HT1080 (cell line): ENCODE data around the gene PRX. TPM values are rescaled to one million over a fixed set of nuclear protein-coding genes. Genes with fewer than 3 reads are reported as not detected.
"Not testable (repeated sequence)": the region's sequence is repeated elsewhere in the genome, so short reads cannot be mapped to it uniquely, and the experiment has no call there.

Experiments used
- DNase-seq: peaks from one replicate; pipeline ENCODE4 v3.0.0-alpha.2; 2015; ENCODE audit warnings: low read depth
- total RNA-seq: library from RNA; depleted of rRNA; stranded (reverse); fragments of >200 nt; shearing (Covaris generic); gene quantifications from 2 replicates; pipeline ENCODE4 v1.2.3, GENCODE V29; 2014

PRX gene
- total RNA-seq, 1 experiment from 2014 or later = not detected

- no peak for DNase-seq
Observed at GRCh38 chr19:40393894-40394815, 19.0 kb downstream of the PRX start.

GRCh38 chr19:40392894-40393517 lies 20.2 kb downstream of the PRX start:
- peak; percentile 20 for DNase-seq

GRCh38 chr19:40392123-40392522 lies 21.1 kb downstream of the PRX start:
- DNase-seq = no peak

- no peak for DNase-seq
Observed at GRCh38 chr19:40390084-40390742, 23.0 kb downstream of the PRX start, which contains the start of gene HIPK4. Gene HIPK4, minus strand, starts transcription at chr19:40390181. Its CDS starts 279 bp downstream, at chr19:40389902.

GRCh38 chr19:40389404-40390083 lies 23.6 kb downstream of the PRX start:
- no peak for DNase-seq

- no peak for DNase-seq
Observed at GRCh38 chr19:40388481-40388880, 24.7 kb downstream of the PRX start.

- no peak for DNase-seq
Observed at GRCh38 chr19:40387155-40387554, 26.0 kb downstream of the PRX start.

GRCh38 chr19:40383668-40384248 lies 29.4 kb downstream of the PRX start:
- DNase-seq = no peak

- DNase-seq = no peak
Observed at GRCh38 chr19:40381321-40381720, 31.9 kb downstream of the PRX start.

GRCh38 chr19:40380199-40381037 lies 32.8 kb downstream of the PRX start:
- no peak for DNase-seq

GRCh38 chr19:40379446-40380198 lies 33.6 kb downstream of the PRX start:
- DNase-seq = no peak

GRCh38 chr19:40378509-40378908 lies 34.7 kb downstream of the PRX start:
- DNase-seq = no peak

- no peak for DNase-seq
Observed at GRCh38 chr19:40377876-40378385, 35.2 kb downstream of the PRX start.

GRCh38 chr19:40376286-40376862 lies 36.8 kb downstream of the PRX start:
- no peak for DNase-seq

GRCh38 chr19:40374084-40374483 lies 39.1 kb downstream of the PRX start:
- no peak for DNase-seq

GRCh38 chr19:40371802-40372122 lies 41.4 kb downstream of the PRX start:
- no peak for DNase-seq

GRCh38 chr19:40370997-40371801 lies 42.0 kb downstream of the PRX start:
- no peak for DNase-seq

- DNase-seq = not testable (repeated sequence)
Observed at GRCh38 chr19:40370253-40370652, 42.9 kb downstream of the PRX start.
